HCT116 (cell line): ENCODE results near the gene HOOK1. TPM values are rescaled to one million over a fixed set of nuclear protein-coding genes. Genes with fewer than 3 reads are reported as not detected.
"Not testable (repeated sequence)": the region's sequence is repeated elsewhere in the genome, so short reads cannot be mapped to it uniquely, and the experiment has no call there.

Experiments
- ATAC-seq: fragments of 200-7000 bp; cut with Tn5 transposase; 2 replicates; pipeline ENCODE4 v1.9.1; 2020; ENCODE audit warnings: mild to moderate bottlenecking, moderate library complexity
- BruUV-seq: library from RNA; stranded (reverse); fragments of 400-500 nt; replicated peaks from 2 replicates; lab custom pipeline; 2021; lab: Mats Ljungman, UMichigan
- CTCF ChIA-PET: fragments of 300-600 bp; sonication (Branson Sonifier 250); formaldehyde crosslinking; loops from one replicate; lab custom pipeline; 2021; ENCODE audit warnings: antibody characterized with exemption; lab: Charles Lee
- POLR2A ChIA-PET: fragments of 300-600, 350-600 bp; sonication (Branson Sonifier 250); formaldehyde crosslinking; loops from one replicate; lab custom pipeline; 2021; ENCODE audit warnings: antibody characterized with exemption; lab: Charles Lee
- RAD21 ChIA-PET, 2 experiments: fragments of 300-600 bp; sonication (Branson Sonifier 250); formaldehyde crosslinking; loops; one replicate each; lab custom pipeline; 2023; ENCODE audit warnings: low total read pairs in 2 of 2; ENCODE audit not compliant: uncharacterized antibody in 2 of 2, unreplicated experiment in 2 of 2, low non-redundant PET in 1 of 2; lab: Charles Lee
- DNase-seq: peaks from one replicate; pipeline ENCODE4 v3.0.0-alpha.2; 2010; ENCODE audit warnings: low read depth, low spot score
- H2AFZ ChIP-seq: fragments of 200-600 bp; shearing (Covaris generic), sonication (generic); 2 replicates; pipeline ENCODE4 v1.6.1; 2017; ENCODE audit warnings: low read depth, mixed run types, mixed read lengths, antibody characterized with exemption, low read length; ENCODE audit not compliant: poor library complexity, severe bottlenecking
- H3K27ac ChIP-seq: 2 replicates; pipeline ENCODE4 v1.5.1; 2012; ENCODE audit warnings: low read depth, low read length
- H3K27me3 ChIP-seq: fragments of 200-600 bp; sonication (generic); 2 replicates; pipeline ENCODE4 v1.6.1; 2016; ENCODE audit warnings: mixed run types, low read length, mixed read lengths; ENCODE audit not compliant: insufficient read depth
- H3K36me3 ChIP-seq, 2 experiments: fragments of 200-500 bp in 1 of 2; fragments of 200-600 bp in 1 of 2; sonication (Bioruptor generic) in 1 of 2; sonication (generic) in 1 of 2; 2 replicates each; pipeline versions ENCODE4 v1.5.1 to v1.6.1; 2014 to 2016; ENCODE audit warnings: low read length in 2 of 2, inconsistent platforms in 1 of 2, mixed read lengths in 1 of 2, mixed run types in 1 of 2; ENCODE audit not compliant: insufficient read depth in 2 of 2, control insufficient read depth in 1 of 2
- H3K4me1 ChIP-seq, 2 experiments: fragments of 200-600 bp in 1 of 2; sonication (generic) in 1 of 2; 2 replicates each; pipeline versions ENCODE4 v1.5.1 to v1.6.1; 2012 to 2017; ENCODE audit warnings: low read length in 2 of 2, inconsistent platforms in 1 of 2, mild to moderate bottlenecking in 1 of 2, mixed read lengths in 1 of 2, mixed run types in 1 of 2, moderate library complexity in 1 of 2; ENCODE audit not compliant: insufficient read depth in 2 of 2, control insufficient read depth in 1 of 2
- H3K4me2 ChIP-seq: fragments of 200-600 bp; sonication (generic); 2 replicates; pipeline ENCODE4 v1.6.1; 2017; ENCODE audit warnings: mixed run types, low read length, mixed read lengths
- H3K4me3 ChIP-seq, 2 experiments: fragments of 200-600 bp in 1 of 2; sonication (generic) in 1 of 2; replicated peaks in 1 of 2; 2 replicates each; pipeline ENCODE4 v1.5.1; 2011 to 2016; ENCODE audit warnings: low read length in 2 of 2, control low read depth in 1 of 2, low read depth in 1 of 2, mild to moderate bottlenecking in 1 of 2, mixed read lengths in 1 of 2, mixed run types in 1 of 2
- H3K79me2 ChIP-seq: fragments of 200-600 bp; sonication (generic); 2 replicates; pipeline ENCODE4 v1.6.1; 2017; ENCODE audit warnings: mild to moderate bottlenecking, mixed run types, low read length, moderate library complexity, mixed read lengths; ENCODE audit not compliant: insufficient read depth
- H3K9ac ChIP-seq: fragments of 200-600 bp; sonication (generic); 2 replicates; pipeline ENCODE4 v1.6.1; 2016; ENCODE audit warnings: low read length, mixed read lengths
- H3K9me2 ChIP-seq: fragments of 200-600 bp; sonication (generic), shearing (Covaris generic); 2 replicates; pipeline ENCODE4 v1.6.1; 2017; ENCODE audit warnings: mixed run types, mild to moderate bottlenecking, moderate library complexity; ENCODE audit not compliant: insufficient read depth
- H3K9me3 ChIP-seq, 2 experiments: fragments of 200-500 bp in 1 of 2; fragments of 200-600 bp in 1 of 2; sonication (Bioruptor generic) in 1 of 2; sonication (generic) in 1 of 2; 2 replicates each; pipeline ENCODE4 v1.6.1; 2014 to 2017; ENCODE audit warnings: low read length in 2 of 2, mixed read lengths in 2 of 2, inconsistent platforms in 1 of 2, low read depth in 1 of 2, mild to moderate bottlenecking in 1 of 2, mixed run types in 1 of 2, moderate library complexity in 1 of 2; ENCODE audit not compliant: control insufficient read depth in 1 of 2, insufficient read depth in 1 of 2
- H4K20me1 ChIP-seq: fragments of 200-600 bp; sonication (generic), shearing (Covaris generic); 2 replicates; pipeline ENCODE4 v1.6.1; 2017; ENCODE audit warnings: mixed run types, mild to moderate bottlenecking, moderate library complexity; ENCODE audit not compliant: insufficient read depth
- CBX3 ChIP-seq: IDR thresholded peaks from 2 replicates; pipeline ENCODE4 v1.6.1; 2012; ENCODE audit warnings: low read depth
- CEBPB ChIP-seq: IDR thresholded peaks from 2 replicates; pipeline ENCODE4 v1.6.1; 2012; ENCODE audit warnings: low read depth
- EGR1 ChIP-seq: IDR thresholded peaks from 2 replicates; pipeline ENCODE4 v1.6.1; 2012; ENCODE audit warnings: low read depth
- FOSL1 ChIP-seq: IDR thresholded peaks from 2 replicates; pipeline ENCODE4 v1.6.1; 2012; ENCODE audit warnings: low read depth
- JUND ChIP-seq: IDR thresholded peaks from 2 replicates; pipeline ENCODE4 v1.6.1; 2012
- RAD21 ChIP-seq: IDR thresholded peaks from 2 replicates; pipeline ENCODE4 v1.6.1; 2012; ENCODE audit warnings: low read depth, mild to moderate bottlenecking
- REST ChIP-seq: IDR thresholded peaks from 2 replicates; pipeline ENCODE4 v1.6.1; 2012; ENCODE audit warnings: low read depth
- SIN3A ChIP-seq: IDR thresholded peaks from 2 replicates; pipeline ENCODE4 v1.6.1; 2012; ENCODE audit warnings: low read depth
- SP1 ChIP-seq: IDR thresholded peaks from 2 replicates; pipeline ENCODE4 v1.6.1; 2012; ENCODE audit warnings: low read depth
- ZFX ChIP-seq: fragments of 450-650 bp; IDR thresholded peaks from 2 replicates; pipeline ENCODE4 v1.6.1; 2017
- intact Hi-C: fragments of 100-400 bp; cut with micrococcal nuclease; formaldehyde crosslinking; loops from 2 replicates; pipeline ENCODE4 v1.10.0; 2022
- total RNA-seq: library from RNA; stranded (reverse); gene quantifications from one replicate; pipeline ENCODE4 v1.2.1, GENCODE V29; 2021; ENCODE audit not compliant: unreplicated experiment
- TF ChIP-seq, protein P1 (sequence below), 3 experiments: fragments of 200-600 bp in 1 of 3; sonication (generic) in 1 of 3; IDR thresholded peaks in 2 of 3; conservative IDR thresholded peaks in 1 of 3; 2 replicates each; pipeline ENCODE4 v1.5.1; 2012 to 2017; ENCODE audit warnings: low read depth in 2 of 3, low read length in 2 of 3, antibody characterized with exemption in 1 of 3, borderline replicate concordance in 1 of 3, control low read depth in 1 of 3, mild to moderate bottlenecking in 1 of 3, mixed read lengths in 1 of 3, mixed run types in 1 of 3, moderate library complexity in 1 of 3; ENCODE audit not compliant: insufficient read depth in 1 of 3
- TF ChIP-seq, protein P2 (sequence below): IDR thresholded peaks from 2 replicates; pipeline ENCODE4 v1.6.1; 2011; ENCODE audit warnings: mild to moderate bottlenecking, low read length, moderate library complexity; ENCODE audit not compliant: insufficient replicate concordance; ENCODE audit errors: extremely low read depth

The HOOK1 gene
- total RNA-seq, 1 experiment from 2014 or later, result 30.9 TPM

DNA sequence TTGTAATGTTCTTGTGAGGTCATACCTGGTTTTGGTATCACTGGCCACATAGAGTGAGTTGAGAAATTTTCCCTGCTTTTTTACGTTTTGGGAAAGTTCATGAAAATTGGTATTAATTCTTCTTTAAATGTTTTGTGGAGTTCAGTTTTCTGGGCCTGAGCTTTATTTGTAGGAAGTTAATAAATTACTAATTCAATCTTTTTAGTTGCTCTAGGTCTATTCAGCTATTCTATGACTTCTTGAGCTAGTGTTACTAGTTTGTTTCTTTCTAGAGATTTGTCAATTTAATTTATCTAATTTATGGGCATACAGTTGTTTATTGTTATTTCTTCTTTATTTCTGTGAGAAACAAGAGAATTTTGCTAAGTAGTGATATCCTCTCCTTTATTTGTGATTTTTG, 37.4 kb downstream of the HOOK1 start:
- Histone ChIP-seq H3K9me3 (no peaks in the 10 kb centered on the region), H2AFZ (no peak overlapping the region), H3K4me1 (no peaks in the 10 kb centered on the region), H4K20me1 (no peaks in the 10 kb centered on the region; the same call in 1 of the 2 replicates), H3K9ac (no peak overlapping the region), H3K4me2 (no peak overlapping the region), H3K27ac (no peak overlapping the region), H3K79me2 (no peaks in the 10 kb centered on the region), H3K27me3 (no peaks in the 10 kb centered on the region), H3K4me3 (no peak overlapping the region), H3K9me2 (no peaks in the 10 kb centered on the region), H3K36me3 (peaks cover 6% of the 10 kb centered on the region in 2 experiments; a peak in 1 of 4 replicates)
- ChIA-PET CTCF (no interaction called here), RAD21 (no interaction called here), POLR2A (no interaction called here)
- BruUV-seq, result no TSS peak
- intact Hi-C loops, result no loop called here
- TF ChIP-seq, protein P1, sequence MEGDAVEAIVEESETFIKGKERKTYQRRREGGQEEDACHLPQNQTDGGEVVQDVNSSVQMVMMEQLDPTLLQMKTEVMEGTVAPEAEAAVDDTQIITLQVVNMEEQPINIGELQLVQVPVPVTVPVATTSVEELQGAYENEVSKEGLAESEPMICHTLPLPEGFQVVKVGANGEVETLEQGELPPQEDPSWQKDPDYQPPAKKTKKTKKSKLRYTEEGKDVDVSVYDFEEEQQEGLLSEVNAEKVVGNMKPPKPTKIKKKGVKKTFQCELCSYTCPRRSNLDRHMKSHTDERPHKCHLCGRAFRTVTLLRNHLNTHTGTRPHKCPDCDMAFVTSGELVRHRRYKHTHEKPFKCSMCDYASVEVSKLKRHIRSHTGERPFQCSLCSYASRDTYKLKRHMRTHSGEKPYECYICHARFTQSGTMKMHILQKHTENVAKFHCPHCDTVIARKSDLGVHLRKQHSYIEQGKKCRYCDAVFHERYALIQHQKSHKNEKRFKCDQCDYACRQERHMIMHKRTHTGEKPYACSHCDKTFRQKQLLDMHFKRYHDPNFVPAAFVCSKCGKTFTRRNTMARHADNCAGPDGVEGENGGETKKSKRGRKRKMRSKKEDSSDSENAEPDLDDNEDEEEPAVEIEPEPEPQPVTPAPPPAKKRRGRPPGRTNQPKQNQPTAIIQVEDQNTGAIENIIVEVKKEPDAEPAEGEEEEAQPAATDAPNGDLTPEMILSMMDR (IDR thresholded peaks at IDR 0.05 in 2 of 3, conservative IDR thresholded peaks at IDR 0.05 in 1 of 3; ENCODE audit: borderline replicate concordance in 1 of 3, insufficient read depth in 1 of 3, low read depth in 2 of 3, low read length in 2 of 3), result no peak
- TF ChIP-seq FOSL1 (no peak), SIN3A (no peak), CEBPB (no peak), EGR1 (no peak), SP1 (no peak), REST (no peak), JUND (no peak), CBX3 (no peak), RAD21 (no peak), ZFX (no peak)
- TF ChIP-seq, protein P2, sequence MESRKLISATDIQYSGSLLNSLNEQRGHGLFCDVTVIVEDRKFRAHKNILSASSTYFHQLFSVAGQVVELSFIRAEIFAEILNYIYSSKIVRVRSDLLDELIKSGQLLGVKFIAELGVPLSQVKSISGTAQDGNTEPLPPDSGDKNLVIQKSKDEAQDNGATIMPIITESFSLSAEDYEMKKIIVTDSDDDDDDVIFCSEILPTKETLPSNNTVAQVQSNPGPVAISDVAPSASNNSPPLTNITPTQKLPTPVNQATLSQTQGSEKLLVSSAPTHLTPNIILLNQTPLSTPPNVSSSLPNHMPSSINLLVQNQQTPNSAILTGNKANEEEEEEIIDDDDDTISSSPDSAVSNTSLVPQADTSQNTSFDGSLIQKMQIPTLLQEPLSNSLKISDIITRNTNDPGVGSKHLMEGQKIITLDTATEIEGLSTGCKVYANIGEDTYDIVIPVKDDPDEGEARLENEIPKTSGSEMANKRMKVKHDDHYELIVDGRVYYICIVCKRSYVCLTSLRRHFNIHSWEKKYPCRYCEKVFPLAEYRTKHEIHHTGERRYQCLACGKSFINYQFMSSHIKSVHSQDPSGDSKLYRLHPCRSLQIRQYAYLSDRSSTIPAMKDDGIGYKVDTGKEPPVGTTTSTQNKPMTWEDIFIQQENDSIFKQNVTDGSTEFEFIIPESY, result no peak
- ATAC-seq (no peak), DNase-seq (no peak)

DNA sequence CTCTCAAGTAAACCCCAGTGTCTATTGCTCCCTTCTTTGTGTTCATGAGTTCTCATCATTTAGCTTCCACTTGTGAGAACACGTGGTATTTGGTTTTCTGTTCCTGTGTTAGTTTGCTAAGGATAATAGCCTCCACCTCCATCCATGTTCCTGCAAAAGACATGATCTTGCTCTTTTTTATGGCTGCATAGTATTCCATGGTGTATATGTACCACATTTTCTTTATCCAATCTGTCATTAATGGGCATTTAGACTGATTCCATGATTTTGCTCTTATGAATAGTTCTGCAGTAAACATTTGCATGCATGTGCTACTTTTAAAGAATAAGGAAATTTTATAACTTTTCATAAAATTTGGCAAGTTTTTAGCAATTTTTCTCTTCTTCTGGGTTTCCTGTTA, 40.5 kb downstream of the HOOK1 start:
- RAD21 ChIA-PET, POLR2A ChIA-PET: not testable (repeated sequence)

More for the DNA sequence above, 40.5 kb downstream of the HOOK1 start:
- ATAC-seq, BruUV-seq, H3K27me3 ChIP-seq, H3K27ac ChIP-seq, H3K79me2 ChIP-seq, H3K9me2 ChIP-seq, H2AFZ ChIP-seq, H3K9ac ChIP-seq, H3K4me1 ChIP-seq, H3K4me2 ChIP-seq, H3K9me3 ChIP-seq, DNase-seq, H4K20me1 ChIP-seq, intact Hi-C loops, H3K36me3 ChIP-seq, H3K4me3 ChIP-seq, CTCF ChIA-PET: not testable (repeated sequence)
